Skeletal muscle satellite cell (primary cell): ENCODE measurements around the gene GATC.
A peak's percentile ranks its signal among the peaks of the same experiment; 100 is the strongest.

Source experiments
- H3K27me3 ChIP-seq: 2 replicates; pipeline ENCODE4 v1.7.0; 2013; ENCODE audit warnings: low read length; ENCODE audit not compliant: control insufficient read depth, insufficient read depth
- H3K36me3 ChIP-seq: 2 replicates; pipeline ENCODE4 v1.7.0; 2013; ENCODE audit warnings: mild to moderate bottlenecking, control low read depth, low read length; ENCODE audit not compliant: insufficient read depth
- H3K4me1 ChIP-seq: 2 replicates; pipeline ENCODE4 v1.7.0; 2013; ENCODE audit warnings: low read length; ENCODE audit not compliant: control insufficient read depth, insufficient read depth
- H3K4me2 ChIP-seq: 2 replicates; pipeline ENCODE4 v1.7.0; 2013; ENCODE audit warnings: mild to moderate bottlenecking, low read length
- H3K4me3 ChIP-seq: 2 replicates; pipeline ENCODE4 v1.7.0; 2013; ENCODE audit warnings: low read length
- H3K9ac ChIP-seq: 2 replicates; pipeline ENCODE4 v1.7.0; 2013; ENCODE audit warnings: mild to moderate bottlenecking, low read depth, low read length, moderate library complexity
- H3K9me3 ChIP-seq: replicated peaks from 2 replicates; pipeline ENCODE4 v1.7.0; 2013; ENCODE audit warnings: mild to moderate bottlenecking, control low read depth, low read length

The GATC gene

DNA sequence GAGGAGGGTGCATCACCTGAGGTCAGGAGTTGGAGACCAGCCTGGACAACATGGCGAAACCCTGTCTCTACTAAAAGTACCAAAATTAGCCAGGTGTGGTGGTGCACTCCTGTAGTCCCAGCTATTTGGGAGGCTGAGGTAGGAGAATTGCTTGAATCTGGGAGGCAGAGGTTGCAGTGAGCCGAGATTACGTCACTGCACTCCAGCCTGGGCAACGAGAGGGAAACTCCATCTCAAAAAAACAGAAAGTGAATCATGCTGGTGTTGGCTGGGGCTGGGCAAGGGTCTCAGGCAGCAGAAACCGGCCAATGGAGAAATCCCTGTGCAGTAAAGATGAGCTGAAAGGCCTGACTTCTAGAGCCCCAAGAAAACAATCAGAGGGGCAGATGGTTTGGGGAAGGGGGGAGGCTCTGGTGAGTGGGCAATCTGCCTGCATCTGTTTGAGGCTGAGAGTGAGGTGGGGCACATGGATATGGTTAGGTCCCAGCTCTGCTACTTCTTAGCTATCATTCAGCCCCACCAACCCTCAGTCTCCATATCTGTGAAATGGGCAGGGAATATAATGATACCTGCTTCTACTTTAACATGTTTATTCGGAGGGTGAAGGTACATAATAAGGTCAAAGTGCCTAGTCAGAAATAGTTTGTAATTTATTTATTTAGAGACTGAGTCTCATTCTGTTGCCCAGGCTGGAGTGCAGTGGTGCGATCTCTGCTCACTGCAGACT lies 29.6 kb upstream of the GATC start:
- H3K4me1 ChIP-seq, result no peaks in the 10 kb centered on the region
- H3K9ac ChIP-seq, result no peak overlapping the region
- peaks cover 23% of the 10 kb centered on the region for H3K27me3 ChIP-seq

DNA sequence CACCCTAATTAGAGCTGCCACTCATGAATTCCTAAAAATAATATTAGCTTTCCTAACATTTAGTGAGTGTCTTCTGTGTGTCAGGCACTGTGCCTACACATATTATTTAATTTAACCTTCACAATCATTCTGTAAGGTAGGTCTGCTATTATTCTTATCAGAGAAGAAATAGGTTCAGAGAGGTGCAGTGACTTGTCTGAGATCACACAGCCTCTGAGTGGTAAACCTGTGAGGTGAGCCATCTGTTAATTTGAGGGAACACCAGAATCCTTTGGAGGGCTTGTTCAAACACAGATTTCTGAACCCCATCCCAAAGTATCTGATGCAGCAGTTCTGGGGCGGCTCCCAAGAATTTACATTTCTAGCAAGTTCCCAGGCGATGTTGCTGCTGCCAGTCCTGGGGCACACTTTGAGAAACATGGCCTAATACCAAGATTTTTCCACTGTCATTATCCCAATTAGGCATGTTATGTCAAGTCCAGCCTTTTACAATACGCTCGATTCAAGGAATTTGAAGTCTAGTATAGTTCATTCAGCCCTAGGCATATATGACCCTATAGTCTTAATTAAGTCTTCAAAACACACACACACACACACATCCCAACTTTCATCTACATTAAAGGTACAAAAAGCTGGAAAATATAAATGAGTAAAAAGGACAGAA lies 28.2 kb upstream of the GATC start:
- Histone ChIP-seq H3K9ac (no peak overlapping the region), H3K4me1 (no peaks in the 10 kb centered on the region), H3K4me3 (no peak overlapping the region), H3K9me3 (no peaks in the 10 kb centered on the region), H3K27me3 (peaks cover 26% of the 10 kb centered on the region), H3K36me3 (no peaks in the 10 kb centered on the region), H3K4me2 (no peak overlapping the region)

More for the DNA sequence above, 29.6 kb upstream of the GATC start:
- Histone ChIP-seq H3K4me3 (no peak overlapping the region), H3K9me3 (no peaks in the 10 kb centered on the region), H3K36me3 (no peaks in the 10 kb centered on the region), H3K4me2 (no peak overlapping the region)

DNA sequence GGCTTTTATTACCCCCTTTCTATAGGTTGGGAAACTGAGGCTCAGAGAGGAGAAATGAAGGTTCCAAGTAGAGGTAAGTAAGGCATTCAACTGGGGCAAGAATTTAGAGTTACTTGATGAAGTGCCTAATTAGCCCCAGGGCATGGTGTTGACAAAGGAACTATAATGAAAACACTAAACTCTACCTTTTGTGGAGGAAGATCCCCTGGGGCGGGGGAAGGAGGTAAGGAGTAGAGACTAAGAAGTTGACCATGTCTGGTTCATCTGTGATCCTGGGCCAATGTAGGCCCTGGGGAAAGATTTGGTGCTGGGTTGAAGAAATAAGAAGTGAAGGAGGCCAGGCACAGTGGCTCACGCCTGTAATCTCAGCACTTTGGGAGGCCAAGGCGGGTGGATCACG lies 24.5 kb upstream of the GATC start:
- Histone ChIP-seq H3K4me2 (no peak overlapping the region), H3K27me3 (peaks cover 29% of the 10 kb centered on the region), H3K9me3 (no peaks in the 10 kb centered on the region), H3K36me3 (no peaks in the 10 kb centered on the region), H3K4me1 (no peaks in the 10 kb centered on the region), H3K9ac (no peak overlapping the region), H3K4me3 (no peak overlapping the region)

DNA sequence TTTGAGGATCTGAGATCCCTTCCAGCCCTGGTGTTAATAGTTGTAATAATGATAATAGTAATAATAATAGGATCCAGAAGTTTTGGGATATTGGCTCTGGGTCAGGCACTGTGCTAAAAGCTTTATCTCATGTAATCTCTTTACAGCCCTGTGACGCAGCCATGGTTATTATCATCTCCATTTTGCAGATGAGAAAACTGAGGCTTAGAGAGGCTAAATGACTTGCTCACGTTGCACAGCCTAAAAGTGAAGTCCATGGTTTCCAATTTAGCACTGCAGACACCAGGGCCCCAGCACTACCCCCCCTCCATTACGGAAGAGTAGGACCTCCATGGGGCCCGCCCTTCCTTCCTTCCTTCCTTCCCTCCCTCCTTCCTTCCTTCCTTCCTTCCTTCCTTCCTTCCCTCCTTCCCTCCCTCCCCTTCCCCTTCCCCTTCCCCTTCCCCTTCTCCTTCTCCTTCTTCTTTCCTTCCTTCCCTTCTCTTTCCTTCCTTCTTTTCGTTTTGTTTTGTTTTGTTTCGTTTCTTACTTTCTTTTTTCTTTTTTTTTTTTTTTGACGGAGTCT lies 23.3 kb upstream of the GATC start:
- Histone ChIP-seq H3K9ac (no peak overlapping the region), H3K9me3 (no peaks in the 10 kb centered on the region), H3K36me3 (no peaks in the 10 kb centered on the region), H3K4me3 (no peak overlapping the region), H3K27me3 (peaks cover 24% of the 10 kb centered on the region), H3K4me2 (no peak overlapping the region), H3K4me1 (no peaks in the 10 kb centered on the region)

DNA sequence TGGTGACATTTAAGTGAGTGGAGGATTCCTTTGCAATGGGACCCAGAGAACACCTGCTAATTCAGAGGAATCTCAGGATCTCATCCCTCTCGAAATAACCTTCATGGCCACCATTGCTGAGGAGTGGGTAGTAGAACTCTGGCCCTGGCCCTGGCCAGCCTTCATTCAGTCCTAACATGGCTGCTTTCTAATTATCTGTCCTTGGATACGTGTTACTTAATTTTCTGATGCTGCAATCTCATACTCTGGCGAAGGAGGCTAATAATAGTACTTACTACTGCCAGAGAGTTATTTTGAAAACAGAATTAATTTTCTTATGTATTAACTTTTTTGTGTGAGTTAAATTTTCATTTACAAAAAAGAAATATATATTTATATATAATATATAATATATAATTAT lies 20.4 kb upstream of the GATC start:
- Histone ChIP-seq H3K4me3 (no peak overlapping the region), H3K9me3 (no peaks in the 10 kb centered on the region), H3K27me3 (peaks cover 21% of the 10 kb centered on the region), H3K4me1 (no peaks in the 10 kb centered on the region), H3K9ac (no peak overlapping the region), H3K36me3 (no peaks in the 10 kb centered on the region), H3K4me2 (no peak overlapping the region)

DNA sequence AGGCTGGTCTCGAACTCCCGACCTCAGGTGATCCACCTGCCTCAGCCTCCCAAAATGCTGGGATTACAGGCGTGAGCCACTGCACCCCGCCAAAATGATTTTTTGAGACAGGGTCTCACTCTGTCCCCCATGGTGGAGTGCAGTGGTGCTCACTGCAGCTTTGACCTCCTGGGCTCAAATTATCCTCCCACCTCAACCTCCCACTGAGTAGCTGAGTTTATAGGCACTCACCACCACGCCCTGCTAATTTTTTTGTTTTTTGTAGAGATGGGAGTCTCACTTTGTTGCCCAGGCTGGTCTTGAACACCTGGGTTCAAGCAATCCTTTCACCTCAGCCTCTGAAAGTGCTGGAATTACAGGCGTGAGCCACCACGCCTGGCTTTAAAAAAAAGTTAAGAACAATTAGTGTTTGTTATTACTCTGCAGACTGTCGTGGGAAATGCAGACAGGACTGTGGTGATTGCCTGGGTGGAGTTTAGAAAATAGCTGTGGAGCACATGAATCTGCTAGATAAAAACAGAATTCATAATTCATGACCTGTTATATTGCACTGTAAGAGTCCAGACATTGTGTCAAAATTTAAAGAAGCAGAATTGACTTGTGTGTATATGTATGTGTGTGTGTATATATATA lies 17.5 kb upstream of the GATC start:
- H3K4me1 ChIP-seq, result no peaks in the 10 kb centered on the region
- H3K27me3 ChIP-seq, result peaks cover 22% of the 10 kb centered on the region
- no peak overlapping the region for H3K4me3 ChIP-seq
- H3K9ac ChIP-seq, result no peak overlapping the region
- no peaks in the 10 kb centered on the region for H3K36me3 ChIP-seq
- no peak overlapping the region for H3K4me2 ChIP-seq
- no peaks in the 10 kb centered on the region for H3K9me3 ChIP-seq

DNA sequence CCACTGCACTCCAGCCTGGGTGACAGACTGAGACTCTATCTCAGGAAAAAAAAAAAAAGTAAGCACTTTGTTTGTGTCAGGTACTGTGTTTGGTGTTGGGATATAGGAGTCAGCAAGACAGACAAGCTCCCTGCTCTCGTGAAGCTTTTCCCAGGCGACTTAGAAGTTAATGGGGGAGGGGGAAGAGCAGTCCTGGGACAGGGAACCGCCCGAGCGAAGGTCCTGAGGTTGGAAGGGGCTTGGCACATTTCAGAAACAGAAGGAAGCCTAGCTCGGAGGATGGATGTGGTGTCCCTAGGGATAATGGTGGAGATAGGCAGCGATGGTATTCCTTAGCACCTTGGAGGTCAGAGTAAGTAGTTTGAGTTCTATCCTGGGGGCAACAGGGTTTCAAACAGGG lies 16.9 kb upstream of the GATC start:
- no peaks in the 10 kb centered on the region for H3K4me1 ChIP-seq
- no peak overlapping the region for H3K9ac ChIP-seq
- H3K9me3 ChIP-seq, result no peaks in the 10 kb centered on the region
- H3K4me2 ChIP-seq, result no peak overlapping the region
- H3K4me3 ChIP-seq, result no peak overlapping the region
- H3K27me3 ChIP-seq, result peaks cover 22% of the 10 kb centered on the region
- H3K36me3 ChIP-seq, result no peaks in the 10 kb centered on the region

DNA sequence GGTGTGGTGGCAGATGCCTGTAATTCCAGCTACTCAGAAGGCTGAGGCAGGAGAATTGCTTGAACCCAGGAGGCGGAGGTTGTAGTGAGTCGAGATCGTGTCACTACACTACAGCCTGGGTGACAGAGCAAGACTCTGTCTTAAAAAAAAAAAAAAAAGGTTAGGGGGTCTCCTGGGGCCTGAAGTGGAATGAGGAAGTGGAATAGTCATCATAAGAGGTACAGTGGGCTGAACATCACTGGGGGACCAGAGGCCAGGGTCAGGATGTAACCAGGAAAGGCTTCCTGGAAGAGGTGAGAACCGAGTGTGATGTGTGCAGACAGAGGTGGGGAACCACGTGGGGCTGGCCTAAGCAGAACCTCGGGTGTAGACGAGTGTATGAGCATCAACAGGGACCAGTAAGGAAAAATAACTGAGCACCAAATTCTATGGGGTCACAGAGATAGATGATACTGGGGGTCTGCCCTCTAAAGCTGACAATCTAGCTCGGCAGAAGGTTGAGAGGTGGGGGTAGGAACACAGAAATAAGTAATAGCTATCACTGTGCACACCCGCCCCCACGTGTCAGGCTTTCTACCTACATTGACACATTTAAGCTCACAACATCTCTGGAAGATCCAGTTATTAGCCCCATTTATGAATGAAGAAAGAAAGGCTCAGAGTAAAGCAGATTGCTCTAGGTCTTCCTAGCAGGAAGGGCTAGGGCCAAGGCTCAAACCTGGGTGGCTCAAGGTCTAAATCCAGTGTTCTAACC lies 13.3 kb upstream of the GATC start:
- peaks cover 12% of the 10 kb centered on the region for H3K27me3 ChIP-seq
- H3K36me3 ChIP-seq, result no peaks in the 10 kb centered on the region
- H3K4me3 ChIP-seq, result no peak overlapping the region
- H3K9ac ChIP-seq, result no peak overlapping the region
- H3K4me2 ChIP-seq, result no peak overlapping the region
- H3K9me3 ChIP-seq, result no peaks in the 10 kb centered on the region
- H3K4me1 ChIP-seq, result no peaks in the 10 kb centered on the region

DNA sequence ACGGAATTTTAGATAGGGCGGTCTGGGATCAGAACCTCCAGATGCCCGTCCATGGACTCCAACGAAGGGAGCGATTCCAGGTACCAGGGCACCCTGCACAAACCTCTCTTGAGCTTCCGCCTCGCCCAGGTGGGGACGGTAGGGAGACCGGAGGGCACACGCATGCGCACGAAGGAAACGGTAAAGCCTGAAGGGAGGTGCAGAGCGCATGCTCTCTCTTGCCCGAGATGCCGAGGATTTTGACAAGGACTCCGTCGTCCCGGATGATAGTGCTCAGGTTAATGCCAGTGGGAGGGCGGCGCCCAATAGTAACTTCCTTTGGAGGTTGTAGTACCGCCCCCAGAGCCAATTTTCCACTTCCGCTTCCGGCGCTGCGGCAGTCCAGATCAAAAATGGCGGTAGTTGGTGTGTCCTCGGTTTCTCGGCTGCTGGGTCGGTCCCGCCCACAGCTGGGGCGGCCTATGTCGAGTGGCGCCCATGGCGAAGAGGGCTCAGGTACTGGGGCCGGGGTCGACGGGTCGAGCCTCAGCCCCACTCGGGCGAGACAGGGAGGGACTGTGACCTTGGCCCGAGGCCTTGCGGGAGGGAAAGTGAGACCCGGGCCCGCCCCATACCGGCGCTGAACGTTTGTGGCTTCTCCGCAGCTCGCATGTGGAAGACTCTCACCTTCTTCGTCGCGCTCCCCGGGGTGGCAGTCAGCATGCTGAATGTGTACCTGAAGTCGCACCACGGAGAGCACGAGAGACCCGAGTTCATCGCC lies 8.3 kb upstream of the GATC start, which contains the start of gene COX6A1:
TSS of gene COX6A1 (plus strand) at position 379 of the 760 bp plus-strand sequence. CDS start at position 393, 14 bp downstream.
- Histone ChIP-seq H3K9me3 (no peaks in the 10 kb centered on the region), H3K36me3 (peaks cover 9% of the 10 kb centered on the region), H3K4me1 (peaks cover 14% of the 10 kb centered on the region), H3K9ac (peak within 1 kb of the TSS; percentile 81), H3K4me2 (peak within 1 kb of the TSS; percentile 95), H3K27me3 (peaks cover 5% of the 10 kb centered on the region), H3K4me3 (peak within 1 kb of the TSS; percentile 97)

DNA sequence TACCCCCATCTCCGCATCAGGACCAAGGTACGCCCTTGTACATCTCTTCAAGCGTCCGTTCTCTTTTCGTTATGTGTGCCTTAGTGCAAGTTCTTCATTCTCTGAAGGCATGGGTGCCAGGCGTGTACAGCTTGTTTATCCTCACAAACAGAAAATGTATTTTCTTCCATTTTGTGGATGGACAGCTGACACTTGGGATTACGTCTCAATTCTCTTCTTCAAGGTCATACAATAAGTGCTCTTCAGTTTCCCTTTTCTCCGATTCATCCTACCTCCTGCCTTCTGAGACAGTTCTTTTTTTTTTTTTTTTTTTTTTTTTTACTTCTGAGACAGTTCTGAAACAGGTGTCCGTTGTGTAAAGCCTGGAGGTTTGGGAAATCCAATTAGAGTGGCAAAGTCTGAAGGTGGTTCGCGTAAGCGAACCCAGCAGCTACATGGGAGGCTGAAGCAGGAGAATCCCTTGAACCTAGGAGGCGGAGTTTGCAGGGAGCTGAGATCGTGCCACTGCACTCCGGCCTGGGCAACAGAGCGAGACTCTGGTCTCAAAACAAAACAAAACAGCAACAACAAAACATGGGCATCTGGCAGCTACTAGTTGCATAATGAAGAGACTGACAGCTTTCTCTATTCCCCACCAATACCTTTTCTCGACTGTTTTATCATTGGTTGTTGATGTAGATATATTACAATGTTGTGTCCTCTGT lies 7.6 kb upstream of the GATC start:
- peak overlapping the region; percentile 81 for H3K9ac ChIP-seq
- H3K4me3 ChIP-seq, result peak overlapping the region; percentile 97
- H3K9me3 ChIP-seq, result no peaks in the 10 kb centered on the region
- peaks cover 15% of the 10 kb centered on the region for H3K36me3 ChIP-seq
- peak overlapping the region; percentile 95 for H3K4me2 ChIP-seq
- no peaks in the 10 kb centered on the region for H3K27me3 ChIP-seq
- H3K4me1 ChIP-seq, result peaks cover 14% of the 10 kb centered on the region
